H9 (cell line): ENCODE results near the gene BSDC1. TPM values are rescaled to one million over a fixed set of nuclear protein-coding genes. Genes with fewer than 3 reads are reported as not detected.

ENCODE experiments used
- DNase-seq: peaks from one replicate; pipeline ENCODE4 v3.0.0-alpha.2; 2017
- H2AFZ ChIP-seq: one replicate; pipeline ENCODE4 v1.6.1; 2013; ENCODE audit warnings: mild to moderate bottlenecking, low read length, control low read depth, moderate library complexity
- H2AK5ac ChIP-seq: 2 replicates; pipeline ENCODE4 v1.6.1; 2013; ENCODE audit warnings: low read length, control low read depth, mixed read lengths; ENCODE audit not compliant: insufficient read length
- H2BK120ac ChIP-seq: one replicate; pipeline ENCODE4 v1.6.1; 2013; ENCODE audit warnings: low read depth, mild to moderate bottlenecking, low read length, control low read depth, inconsistent platforms; ENCODE audit not compliant: poor library complexity, severe bottlenecking
- H2BK12ac ChIP-seq: 2 replicates; pipeline ENCODE4 v1.6.1; 2013; ENCODE audit warnings: low read length, control low read depth, mixed read lengths, low read depth; ENCODE audit not compliant: insufficient read length
- H2BK15ac ChIP-seq: 2 replicates; pipeline ENCODE4 v1.6.1; 2013; ENCODE audit warnings: low read depth, low read length, control low read depth
- H2BK20ac ChIP-seq: one replicate; pipeline ENCODE4 v1.6.1; 2013; ENCODE audit warnings: low read depth, mild to moderate bottlenecking, low read length, control low read depth, inconsistent platforms; ENCODE audit not compliant: poor library complexity, severe bottlenecking
- H2BK5ac ChIP-seq: 2 replicates; pipeline ENCODE4 v1.6.1; 2013; ENCODE audit warnings: low read length, control low read depth, mixed read lengths; ENCODE audit not compliant: insufficient read length
- H3K14ac ChIP-seq: 2 replicates; pipeline ENCODE4 v1.6.1; 2013; ENCODE audit warnings: low read length, control low read depth; ENCODE audit not compliant: insufficient read depth
- H3K18ac ChIP-seq: 2 replicates; pipeline ENCODE4 v1.6.1; 2013; ENCODE audit warnings: low read depth, mild to moderate bottlenecking, mixed read lengths, low read length, control low read depth; ENCODE audit not compliant: insufficient read length
- H3K23ac ChIP-seq: 2 replicates; pipeline ENCODE4 v1.6.1; 2013; ENCODE audit warnings: low read length, control low read depth, mixed read lengths, low read depth; ENCODE audit not compliant: insufficient read length
- H3K23me2 ChIP-seq: 2 replicates; pipeline ENCODE4 v1.6.1; 2013; ENCODE audit warnings: low read depth, mild to moderate bottlenecking, mixed read lengths, low read length, control low read depth; ENCODE audit not compliant: insufficient read length, poor library complexity, severe bottlenecking
- H3K27ac ChIP-seq: 2 replicates; pipeline ENCODE4 v1.5.1; 2013; ENCODE audit warnings: low read length, control low read depth, mixed read lengths, low read depth; ENCODE audit not compliant: insufficient read length
- H3K27me3 ChIP-seq: 2 replicates; pipeline ENCODE4 v1.6.1; 2013; ENCODE audit warnings: low read length, control low read depth, inconsistent platforms; ENCODE audit not compliant: insufficient read depth
- H3K4ac ChIP-seq: 2 replicates; pipeline ENCODE4 v1.6.1; 2013; ENCODE audit warnings: low read depth, mild to moderate bottlenecking, control low read depth, inconsistent platforms, low read length, moderate library complexity
- H3K4me1 ChIP-seq: 2 replicates; pipeline ENCODE4 v1.6.1; 2013; ENCODE audit warnings: low read length, control low read depth, inconsistent platforms; ENCODE audit not compliant: insufficient read depth
- H3K4me2 ChIP-seq: 2 replicates; pipeline ENCODE4 v1.6.1; 2013; ENCODE audit warnings: low read length, control low read depth, mixed read lengths; ENCODE audit not compliant: insufficient read length, insufficient read depth
- H3K56ac ChIP-seq: 2 replicates; pipeline ENCODE4 v1.6.1; 2013; ENCODE audit warnings: low read depth, mild to moderate bottlenecking, mixed read lengths, low read length, control low read depth; ENCODE audit not compliant: insufficient read length
- H3K79me1 ChIP-seq: 2 replicates; pipeline ENCODE4 v1.6.1; 2013; ENCODE audit warnings: low read depth, mild to moderate bottlenecking, moderate library complexity, low read length, control low read depth, inconsistent platforms; ENCODE audit not compliant: insufficient read depth, poor library complexity, severe bottlenecking
- H3K79me2 ChIP-seq: 2 replicates; pipeline ENCODE4 v1.6.1; 2013; ENCODE audit warnings: low read length, control low read depth, inconsistent platforms; ENCODE audit not compliant: insufficient read depth
- H3K9ac ChIP-seq: 2 replicates; pipeline ENCODE4 v1.6.1; 2013; ENCODE audit warnings: low read length, control low read depth, mixed read lengths; ENCODE audit not compliant: insufficient read length; ENCODE audit errors: extremely low read depth
- H3K9me3 ChIP-seq: one replicate; pipeline ENCODE4 v1.6.1; 2013; ENCODE audit warnings: low read depth, low read length, inconsistent platforms; ENCODE audit not compliant: control insufficient read depth
- H3T11ph ChIP-seq: one replicate; pipeline ENCODE4 v1.6.1; 2013; ENCODE audit warnings: mild to moderate bottlenecking, low read length, control low read depth, inconsistent platforms
- H4K20me1 ChIP-seq: one replicate; pipeline ENCODE4 v1.6.1; 2013; ENCODE audit not compliant: control insufficient read depth, insufficient read length, insufficient read depth
- H4K5ac ChIP-seq: 2 replicates; pipeline ENCODE4 v1.6.1; 2013; ENCODE audit warnings: low read depth, mild to moderate bottlenecking, mixed read lengths, low read length, control low read depth; ENCODE audit not compliant: insufficient read length
- H4K8ac ChIP-seq: replicated peaks from 2 replicates; pipeline ENCODE4 v1.6.1; 2013; ENCODE audit warnings: low read length, control low read depth, mixed read lengths, low read depth; ENCODE audit not compliant: insufficient read length
- H4K91ac ChIP-seq: 2 replicates; pipeline ENCODE4 v1.6.1; 2013; ENCODE audit warnings: low read depth, mild to moderate bottlenecking, moderate library complexity, mixed read lengths, low read length, control low read depth; ENCODE audit not compliant: insufficient read length
- H3K27ac Mint-ChIP-seq, 3 experiments: 2 replicates in 2 of 3; 3 replicates in 1 of 3; pipeline ENCODE4 v1.8.0; 2020 to 2021; ENCODE audit warnings: mixed read lengths in 3 of 3, mild to moderate bottlenecking in 1 of 3, moderate library complexity in 1 of 3
- H3K27me3 Mint-ChIP-seq: 2 replicates; pipeline ENCODE4 v1.8.0; 2021; ENCODE audit warnings: low read depth, mild to moderate bottlenecking, moderate library complexity, mixed read lengths
- H3K36me3 Mint-ChIP-seq, 3 experiments: 2 replicates in 2 of 3; 3 replicates in 1 of 3; pipeline ENCODE4 v1.8.0; 2020 to 2021; ENCODE audit warnings: low read depth in 3 of 3, mixed read lengths in 3 of 3; ENCODE audit not compliant: insufficient read depth in 1 of 3
- H3K4me1 Mint-ChIP-seq, 2 experiments: 2 replicates each; pipeline ENCODE4 v1.8.0; 2020; ENCODE audit warnings: mixed read lengths in 2 of 2
- H3K4me3 Mint-ChIP-seq, 2 experiments: 2 replicates in 1 of 2; 3 replicates in 1 of 2; pipeline ENCODE4 v1.8.0; 2020 to 2021; ENCODE audit warnings: mild to moderate bottlenecking in 2 of 2, mixed read lengths in 2 of 2, moderate library complexity in 1 of 2
- H3K9me3 Mint-ChIP-seq, 2 experiments: 2 replicates in 1 of 2; 3 replicates in 1 of 2; pipeline ENCODE4 v1.8.0; 2020; ENCODE audit warnings: mild to moderate bottlenecking in 2 of 2, mixed read lengths in 2 of 2, moderate library complexity in 1 of 2
- CTCF ChIP-seq: fragments of 200-600 bp; sonication (generic); conservative IDR thresholded peaks from 3 replicates; pipeline ENCODE4 v1.8.0; 2021; ENCODE audit warnings: antibody characterized with exemption, mild to moderate bottlenecking
- WGBS: extraction: QIAGEN DNeasy Blood & Tissue Kit; methylation state at CpG from one replicate; pipeline ENCODE4 v1.1.7; 2013; ENCODE audit warnings: missing lambda C conversion rate, low lambda C conversion rate, mixed read lengths; ENCODE audit not compliant: insufficient read length; ENCODE audit errors: extremely low coverage; 5-methylcytosine and 5-hydroxymethylcytosine counted together
- total RNA-seq: library from RNA; stranded (reverse); gene quantifications from 2 replicates; pipeline ENCODE4 v1.2.1, GENCODE V29; 2021

Gene BSDC1
- total RNA-seq, 1 experiment from 2014 or later = 52.6 TPM

GRCh38 chr1:32394890-32395432 lies 720 bp upstream of the BSDC1 start:
- Histone ChIP-seq H2AK5ac (no peak overlapping the region), H3K56ac (peak overlapping the region; percentile 13), H3T11ph (no peak overlapping the region), H3K79me2 (no peaks in the 10 kb centered on the region; the same call in 1 of the 2 replicates), H2BK120ac (no peak overlapping the region), H3K23ac (no peak overlapping the region), H2BK12ac (no peak overlapping the region), H2AFZ (peak overlapping the region; percentile 24), H3K14ac (peak overlapping the region; percentile 61; the same call in 1 of the 2 replicates), H4K91ac (no peak overlapping the region), H4K20me1 (no peaks in the 10 kb centered on the region), H3K23me2 (peaks cover 4% of the 10 kb centered on the region), H3K9me3 (no peaks in the 10 kb centered on the region), H3K27me3 (no peaks in the 10 kb centered on the region), H3K9ac (peak overlapping the region; percentile 82), H4K8ac (no peak overlapping the region), H2BK5ac (no peak overlapping the region), H2BK15ac (no peak overlapping the region), H3K27ac (peak overlapping the region; percentile 81), H3K4me1 (peaks cover 5% of the 10 kb centered on the region; the same call in 1 of the 2 replicates), H2BK20ac (no peak overlapping the region), H3K4ac (no peak overlapping the region; the same call in 1 of the 2 replicates), H3K4me2 (peak overlapping the region; percentile 83), H3K79me1 (peaks cover 5% of the 10 kb centered on the region), H4K5ac (peak overlapping the region; percentile 79), H3K18ac (peak overlapping the region; percentile 45)
- no peak for DNase-seq
- Mint-ChIP-seq H3K36me3 (peaks cover 10 to 22% (median 17%) of the 10 kb centered on the region in 3 experiments), H3K9me3 (peaks cover 4 to 8% of the 10 kb centered on the region in 2 experiments; a peak in 4 of 5 replicates), H3K4me1 (peaks cover 14 to 15% of the 10 kb centered on the region in 2 experiments), H3K27ac (peak overlapping the region; percentile 98 to 100 (median 100)), H3K4me3 (peak overlapping the region; percentile 100), H3K27me3 (no peaks in the 10 kb centered on the region)
- no peak for TF ChIP-seq CTCF
- WGBS = no CpG with 5 or more reads among the region's 14 CpGs
